Measurements from ENCODE around the gene KCNF1. TPM values are rescaled to one million over a fixed set of nuclear protein-coding genes. Genes with fewer than 3 reads are reported as not detected.

KCNF1 gene
- total RNA-seq, 1 donor from 2014 or later = 1.6 TPM

DNA sequence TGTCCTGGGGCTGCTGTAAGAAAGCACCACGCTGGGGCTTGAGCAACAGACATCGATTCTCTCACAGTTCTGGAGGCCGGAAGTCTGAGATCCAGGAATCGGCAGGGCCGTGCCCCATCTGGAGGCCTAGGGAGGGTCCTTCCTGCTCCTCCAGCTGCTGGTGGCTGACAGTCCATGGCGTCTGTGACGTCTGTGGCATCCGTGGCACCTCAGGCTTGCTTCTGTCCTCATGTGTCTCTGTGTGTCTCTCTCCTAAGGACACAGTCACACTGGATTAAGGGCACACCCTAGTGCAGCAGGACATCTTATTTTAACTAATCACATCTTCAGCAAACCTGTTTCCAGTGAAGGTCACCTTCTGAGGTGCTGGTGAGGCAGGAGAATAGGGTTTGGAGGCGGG, 32.6 kb upstream of the KCNF1 start:
- FAIRE-seq (no peak), DNase-seq (ENCODE audit: low read depth) (no peak)
- Histone ChIP-seq H3K27ac (ENCODE audit: low read depth, low read length) (no peak overlapping the region), H3K9ac (ENCODE audit: low read length) (no peak overlapping the region), H2AFZ (ENCODE audit: low read depth, low read length) (no peak overlapping the region), H3K4me3 (ENCODE audit: insufficient read depth, low read depth, low read length) (no peak overlapping the region), H3K4me1 (ENCODE audit: insufficient read depth, low read length) (no peaks in the 10 kb centered on the region), H3K9me3 (ENCODE audit: insufficient read depth, low read depth, low read length) (no peaks in the 10 kb centered on the region), H3K4me2 (ENCODE audit: low read length) (no peak overlapping the region), H3K36me3 (ENCODE audit: insufficient read depth, low read length) (no peaks in the 10 kb centered on the region), H4K20me1 (ENCODE audit: insufficient read depth, low read length) (no peaks in the 10 kb centered on the region), H3K27me3 (ENCODE audit: insufficient read depth, low read length) (no peaks in the 10 kb centered on the region), H3K79me2 (ENCODE audit: insufficient read depth, low read length) (no peaks in the 10 kb centered on the region)
- no peak for TF ChIP-seq EZH2 (IDR thresholded peaks at IDR 0.05; ENCODE audit: insufficient read depth, low read length)
- TF ChIP-seq, protein P1, sequence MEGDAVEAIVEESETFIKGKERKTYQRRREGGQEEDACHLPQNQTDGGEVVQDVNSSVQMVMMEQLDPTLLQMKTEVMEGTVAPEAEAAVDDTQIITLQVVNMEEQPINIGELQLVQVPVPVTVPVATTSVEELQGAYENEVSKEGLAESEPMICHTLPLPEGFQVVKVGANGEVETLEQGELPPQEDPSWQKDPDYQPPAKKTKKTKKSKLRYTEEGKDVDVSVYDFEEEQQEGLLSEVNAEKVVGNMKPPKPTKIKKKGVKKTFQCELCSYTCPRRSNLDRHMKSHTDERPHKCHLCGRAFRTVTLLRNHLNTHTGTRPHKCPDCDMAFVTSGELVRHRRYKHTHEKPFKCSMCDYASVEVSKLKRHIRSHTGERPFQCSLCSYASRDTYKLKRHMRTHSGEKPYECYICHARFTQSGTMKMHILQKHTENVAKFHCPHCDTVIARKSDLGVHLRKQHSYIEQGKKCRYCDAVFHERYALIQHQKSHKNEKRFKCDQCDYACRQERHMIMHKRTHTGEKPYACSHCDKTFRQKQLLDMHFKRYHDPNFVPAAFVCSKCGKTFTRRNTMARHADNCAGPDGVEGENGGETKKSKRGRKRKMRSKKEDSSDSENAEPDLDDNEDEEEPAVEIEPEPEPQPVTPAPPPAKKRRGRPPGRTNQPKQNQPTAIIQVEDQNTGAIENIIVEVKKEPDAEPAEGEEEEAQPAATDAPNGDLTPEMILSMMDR (IDR thresholded peaks at IDR 0.05; ENCODE audit: insufficient read depth, low read depth, low read length) = no peak
- Mint-ChIP-seq H3K4me3 (ENCODE audit: unreplicated experiment) (no peak overlapping the region), H3K27me3 (ENCODE audit: low read depth, unreplicated experiment) (peaks cover 9% of the 10 kb centered on the region), H3K9me3 (ENCODE audit: unreplicated experiment) (peaks cover 5% of the 10 kb centered on the region), H3K4me1 (ENCODE audit: low read depth, unreplicated experiment) (peaks cover 6% of the 10 kb centered on the region), H3K27ac (ENCODE audit: unreplicated experiment) (no peak overlapping the region), H3K36me3 (ENCODE audit: low read depth, unreplicated experiment) (no peaks in the 10 kb centered on the region)

DNA sequence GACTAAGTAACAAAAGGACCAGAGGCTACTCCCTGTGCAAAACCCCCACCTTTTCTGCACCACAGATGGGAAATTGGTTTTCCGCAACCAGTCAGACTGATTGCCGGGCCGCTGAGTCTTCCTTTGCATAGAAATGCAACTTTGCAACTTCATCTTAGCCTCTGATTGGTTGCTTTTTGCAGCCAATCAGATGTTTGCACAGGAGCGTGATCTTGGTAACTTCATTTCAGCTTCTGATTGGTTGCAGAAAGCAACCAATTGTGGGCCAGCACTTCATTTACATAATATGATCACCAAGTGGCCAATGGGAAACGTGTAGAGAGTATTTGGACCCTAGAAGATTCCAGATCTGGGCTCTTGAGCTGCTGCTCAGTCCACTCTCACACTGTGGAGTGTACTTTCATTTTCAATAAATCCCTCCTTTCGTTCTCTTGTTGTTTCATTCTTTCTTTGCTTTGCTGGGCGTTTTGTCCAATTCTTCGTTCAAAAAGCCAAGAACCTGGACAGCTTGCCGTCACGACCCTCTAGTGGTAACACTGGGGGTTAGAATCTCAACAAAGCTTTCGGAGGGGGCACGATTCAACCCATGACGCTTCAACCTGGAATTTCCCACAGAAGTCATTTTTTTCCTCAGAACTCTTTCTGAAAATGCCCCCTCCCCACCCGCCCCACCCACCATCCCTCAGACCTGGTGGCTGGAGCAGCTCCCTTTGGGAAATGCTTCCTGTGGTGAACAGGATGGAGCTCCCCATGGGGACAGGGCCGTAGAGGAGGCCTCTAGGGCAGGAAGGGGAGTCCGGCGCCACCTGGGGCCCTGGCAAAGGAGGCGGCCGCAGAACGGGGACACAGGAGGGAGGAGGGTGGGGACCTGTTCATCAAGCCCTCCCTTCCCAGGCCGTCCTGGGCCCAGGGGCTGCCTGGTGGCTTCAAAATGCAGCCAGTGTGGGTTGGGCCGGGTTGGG, 31.8 kb upstream of the KCNF1 start:
- no peak overlapping the region for H2AFZ ChIP-seq (ENCODE audit: low read depth, low read length)
- no peak for DNase-seq (ENCODE audit: low read depth)
- FAIRE-seq = no peak

More for the DNA sequence above, 31.8 kb upstream of the KCNF1 start:
- no peak overlapping the region for H3K27ac ChIP-seq (ENCODE audit: low read depth, low read length)
- Mint-ChIP-seq H3K27me3 (ENCODE audit: low read depth, unreplicated experiment) (peaks cover 9% of the 10 kb centered on the region), H3K27ac (ENCODE audit: unreplicated experiment) (no peak overlapping the region), H3K4me1 (ENCODE audit: low read depth, unreplicated experiment) (peaks cover 11% of the 10 kb centered on the region), H3K9me3 (ENCODE audit: unreplicated experiment) (peaks cover 5% of the 10 kb centered on the region), H3K36me3 (ENCODE audit: low read depth, unreplicated experiment) (no peaks in the 10 kb centered on the region), H3K4me3 (ENCODE audit: unreplicated experiment) (no peak overlapping the region)
- no peaks in the 10 kb centered on the region for H3K9me3 ChIP-seq (ENCODE audit: insufficient read depth, low read depth, low read length)
- no peak overlapping the region for H3K9ac ChIP-seq (ENCODE audit: low read length)
- H3K36me3 ChIP-seq (ENCODE audit: insufficient read depth, low read length) = no peaks in the 10 kb centered on the region
- no peaks in the 10 kb centered on the region for H3K4me1 ChIP-seq (ENCODE audit: insufficient read depth, low read length)
- H3K27me3 ChIP-seq (ENCODE audit: insufficient read depth, low read length) = no peaks in the 10 kb centered on the region
- H3K79me2 ChIP-seq (ENCODE audit: insufficient read depth, low read length) = no peaks in the 10 kb centered on the region
- TF ChIP-seq EZH2 (IDR thresholded peaks at IDR 0.05; ENCODE audit: insufficient read depth, low read length) = no peak
- TF ChIP-seq, protein P1 (IDR thresholded peaks at IDR 0.05; ENCODE audit: insufficient read depth, low read depth, low read length) = no peak
- no peaks in the 10 kb centered on the region for H4K20me1 ChIP-seq (ENCODE audit: insufficient read depth, low read length)
- H3K4me2 ChIP-seq (ENCODE audit: low read length) = no peak overlapping the region
- no peak overlapping the region for H3K4me3 ChIP-seq (ENCODE audit: insufficient read depth, low read depth, low read length)
